Rectal smooth muscle tissue (tissue), 1 donor: ENCODE measurements around the gene GPR160.

Experiments
- H3K27ac ChIP-seq: one replicate; pipeline ENCODE4 v1.7.0; 2013; ENCODE audit warnings: low read depth, low read length, inconsistent platforms
- H3K27me3 ChIP-seq: one replicate; pipeline ENCODE4 v1.7.0; 2013; ENCODE audit warnings: low read length; ENCODE audit not compliant: control insufficient read depth, insufficient read depth
- H3K36me3 ChIP-seq: one replicate; pipeline ENCODE4 v1.7.0; 2013; ENCODE audit warnings: low read length; ENCODE audit not compliant: control insufficient read depth, insufficient read depth
- H3K4me1 ChIP-seq: one replicate; pipeline ENCODE4 v1.7.0; 2013; ENCODE audit warnings: low read length; ENCODE audit not compliant: control insufficient read depth, insufficient read depth
- H3K4me3 ChIP-seq: one replicate; pipeline ENCODE4 v1.7.0; 2013; ENCODE audit warnings: low read length
- H3K9ac ChIP-seq: one replicate; pipeline ENCODE4 v1.7.0; 2013; ENCODE audit warnings: low read length

The GPR160 gene

GRCh38 chr3:170081079-170081741 is 43.4 kb downstream of the GPR160 start:
- peaks cover 2% of the 10 kb centered on the region for H3K36me3 ChIP-seq
- H3K9ac ChIP-seq, result no peak overlapping the region
- no peak overlapping the region for H3K4me3 ChIP-seq
- H3K27me3 ChIP-seq, result no peaks in the 10 kb centered on the region
- no peak overlapping the region for H3K27ac ChIP-seq
- H3K4me1 ChIP-seq, result no peaks in the 10 kb centered on the region

GRCh38 chr3:170083343-170083742 is 45.5 kb downstream of the GPR160 start:
- Histone ChIP-seq H3K9ac (no peak overlapping the region), H3K27ac (no peak overlapping the region), H3K4me3 (no peak overlapping the region), H3K27me3 (no peaks in the 10 kb centered on the region), H3K4me1 (no peaks in the 10 kb centered on the region), H3K36me3 (peaks cover 2% of the 10 kb centered on the region)

- Histone ChIP-seq H3K27me3 (no peaks in the 10 kb centered on the region), H3K9ac (no peak overlapping the region), H3K4me3 (no peak overlapping the region), H3K27ac (no peak overlapping the region), H3K36me3 (peaks cover 2% of the 10 kb centered on the region), H3K4me1 (no peaks in the 10 kb centered on the region)
Observed at GRCh38 chr3:170085396-170085795, 47.6 kb downstream of the GPR160 start.

- H3K27me3 ChIP-seq, result no peaks in the 10 kb centered on the region
- H3K4me3 ChIP-seq, result no peak overlapping the region
- no peaks in the 10 kb centered on the region for H3K4me1 ChIP-seq
- no peak overlapping the region for H3K27ac ChIP-seq
- H3K36me3 ChIP-seq, result peaks cover 5% of the 10 kb centered on the region
- no peak overlapping the region for H3K9ac ChIP-seq
Observed at GRCh38 chr3:170089862-170090600, 52.2 kb downstream of the GPR160 start.

- Histone ChIP-seq H3K4me1 (no peaks in the 10 kb centered on the region), H3K27me3 (no peaks in the 10 kb centered on the region), H3K36me3 (peaks cover 4% of the 10 kb centered on the region), H3K4me3 (no peak overlapping the region), H3K9ac (no peak overlapping the region), H3K27ac (no peak overlapping the region)
Observed at GRCh38 chr3:170090601-170090981, 52.8 kb downstream of the GPR160 start.

- no peak overlapping the region for H3K4me3 ChIP-seq
- no peaks in the 10 kb centered on the region for H3K27me3 ChIP-seq
- peaks cover 9% of the 10 kb centered on the region for H3K36me3 ChIP-seq
- H3K9ac ChIP-seq, result no peak overlapping the region
- H3K4me1 ChIP-seq, result no peaks in the 10 kb centered on the region
- H3K27ac ChIP-seq, result no peak overlapping the region
Observed at GRCh38 chr3:170092907-170093306, 55.1 kb downstream of the GPR160 start.

GRCh38 chr3:170095771-170096170 is 58.0 kb downstream of the GPR160 start:
- Histone ChIP-seq H3K36me3 (peaks cover 9% of the 10 kb centered on the region), H3K4me1 (no peaks in the 10 kb centered on the region), H3K9ac (no peak overlapping the region), H3K27ac (no peak overlapping the region), H3K4me3 (no peak overlapping the region), H3K27me3 (no peaks in the 10 kb centered on the region)

- Histone ChIP-seq H3K9ac (no peak overlapping the region), H3K4me1 (no peaks in the 10 kb centered on the region), H3K27ac (no peak overlapping the region), H3K36me3 (peaks cover 9% of the 10 kb centered on the region), H3K4me3 (no peak overlapping the region), H3K27me3 (no peaks in the 10 kb centered on the region)
Observed at GRCh38 chr3:170096342-170096741, 58.5 kb downstream of the GPR160 start.

GRCh38 chr3:170098753-170099152 is 61.0 kb downstream of the GPR160 start:
- Histone ChIP-seq H3K36me3 (peaks cover 17% of the 10 kb centered on the region), H3K9ac (no peak overlapping the region), H3K4me1 (no peaks in the 10 kb centered on the region), H3K27me3 (no peaks in the 10 kb centered on the region), H3K4me3 (no peak overlapping the region), H3K27ac (no peak overlapping the region)

- Histone ChIP-seq H3K36me3 (peaks cover 12% of the 10 kb centered on the region), H3K4me1 (no peaks in the 10 kb centered on the region)
Observed at GRCh38 chr3:170100944-170101343, 63.1 kb downstream of the GPR160 start.

GRCh38 chr3:170102431-170102830 is 64.6 kb downstream of the GPR160 start:
- Histone ChIP-seq H3K36me3 (peaks cover 9% of the 10 kb centered on the region), H3K27ac (no peak overlapping the region), H3K9ac (no peak overlapping the region), H3K27me3 (no peaks in the 10 kb centered on the region), H3K4me3 (no peak overlapping the region), H3K4me1 (no peaks in the 10 kb centered on the region)

More at GRCh38 chr3:170100944-170101343, 63.1 kb downstream of the GPR160 start:
- H3K27ac ChIP-seq, result no peak overlapping the region
- H3K27me3 ChIP-seq, result no peaks in the 10 kb centered on the region
- H3K4me3 ChIP-seq, result no peak overlapping the region
- no peak overlapping the region for H3K9ac ChIP-seq

GRCh38 chr3:170107941-170108340 is 70.1 kb downstream of the GPR160 start:
- H3K27ac ChIP-seq, result no peak overlapping the region
- no peak overlapping the region for H3K9ac ChIP-seq
- H3K4me3 ChIP-seq, result no peak overlapping the region
- H3K4me1 ChIP-seq, result no peaks in the 10 kb centered on the region
- H3K27me3 ChIP-seq, result no peaks in the 10 kb centered on the region
- H3K36me3 ChIP-seq, result peaks cover 2% of the 10 kb centered on the region

- Histone ChIP-seq H3K27ac (no peak overlapping the region), H3K4me1 (no peaks in the 10 kb centered on the region), H3K27me3 (no peaks in the 10 kb centered on the region), H3K9ac (no peak overlapping the region), H3K4me3 (no peak overlapping the region), H3K36me3 (peaks cover 5% of the 10 kb centered on the region)
Observed at GRCh38 chr3:170108955-170109354, 71.2 kb downstream of the GPR160 start.
